Glomerular visceral epithelial cell (primary cell): ENCODE measurements around the gene UMODL1.

Experiments
- DNase-seq: peaks from one replicate; pipeline ENCODE4 v3.0.0-alpha.2; 2016; ENCODE audit errors: extremely low spot score

The UMODL1 gene

GRCh38 chr21:42149656-42150473 is 78.7 kb downstream of the UMODL1 start:
- no peak for DNase-seq

- DNase-seq, result no peak
These were observed 79.5 kb downstream of the UMODL1 start for GRCh38 chr21:42150474-42151085.

- DNase-seq, result no peak
These were observed 80.2 kb downstream of the UMODL1 start for GRCh38 chr21:42151148-42151947.

- DNase-seq, result no peak
These were observed 80.8 kb downstream of the UMODL1 start for GRCh38 chr21:42151948-42152220.

GRCh38 chr21:42153046-42153686 is 82.0 kb downstream of the UMODL1 start:
- no peak for DNase-seq

GRCh38 chr21:42153746-42154145 is 82.6 kb downstream of the UMODL1 start:
- DNase-seq, result no peak

GRCh38 chr21:42154237-42155044 is 83.3 kb downstream of the UMODL1 start:
- DNase-seq, result no peak

- no peak for DNase-seq
These were observed 84.1 kb downstream of the UMODL1 start for GRCh38 chr21:42155045-42155855.

GRCh38 chr21:42156690-42157605 is 85.8 kb downstream of the UMODL1 start:
- no peak for DNase-seq

- no peak for DNase-seq
These were observed 86.6 kb downstream of the UMODL1 start for GRCh38 chr21:42157606-42158310.

GRCh38 chr21:42158846-42159245 is 87.7 kb downstream of the UMODL1 start:
- DNase-seq, result no peak

- no peak for DNase-seq
These were observed 88.5 kb downstream of the UMODL1 start for GRCh38 chr21:42159560-42160110.

GRCh38 chr21:42160111-42160721 is 89.1 kb downstream of the UMODL1 start:
- DNase-seq, result no peak

- no peak for DNase-seq
These were observed 89.6 kb downstream of the UMODL1 start for GRCh38 chr21:42160765-42161164.

- DNase-seq, result no peak
These were observed 90.4 kb downstream of the UMODL1 start for GRCh38 chr21:42161401-42161955.

GRCh38 chr21:42161956-42162681 is 91.0 kb downstream of the UMODL1 start:
- no peak for DNase-seq
